HG03095 (cell line): ENCODE data around the gene UCP2.
A peak's percentile ranks its signal among the peaks of the same experiment; 100 is the strongest.

ENCODE experiments used
- ATAC-seq: cut with Tn5 transposase; IDR thresholded peaks from one replicate; pipeline ENCODE4 v1.9.1; 2021; ENCODE audit warnings: moderate library complexity; ENCODE audit not compliant: unreplicated experiment

UCP2 gene, protein sequence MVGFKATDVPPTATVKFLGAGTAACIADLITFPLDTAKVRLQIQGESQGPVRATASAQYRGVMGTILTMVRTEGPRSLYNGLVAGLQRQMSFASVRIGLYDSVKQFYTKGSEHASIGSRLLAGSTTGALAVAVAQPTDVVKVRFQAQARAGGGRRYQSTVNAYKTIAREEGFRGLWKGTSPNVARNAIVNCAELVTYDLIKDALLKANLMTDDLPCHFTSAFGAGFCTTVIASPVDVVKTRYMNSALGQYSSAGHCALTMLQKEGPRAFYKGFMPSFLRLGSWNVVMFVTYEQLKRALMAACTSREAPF

DNA sequence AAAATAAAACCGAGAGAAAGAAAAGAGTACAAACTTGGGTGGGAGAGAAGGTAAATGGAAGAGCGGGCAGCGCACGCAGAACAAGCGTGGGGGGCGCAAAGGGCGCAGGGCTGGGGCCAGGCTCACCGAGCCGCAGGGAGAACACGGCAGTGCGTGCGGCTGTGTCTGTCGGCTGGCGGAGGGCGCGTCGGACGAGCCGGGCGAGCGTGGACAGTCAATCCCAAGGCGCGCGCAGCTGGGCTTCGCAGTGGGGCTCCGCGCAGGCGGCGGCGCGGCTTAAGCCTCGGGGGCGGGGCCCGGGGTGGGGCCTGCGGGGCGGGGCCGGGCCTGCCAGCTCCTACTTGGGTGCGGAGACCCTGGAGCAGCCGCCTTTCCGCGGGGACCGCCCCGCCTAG lies at the start of gene UCP2:
Gene UCP2 (minus strand): TSS at position 249 of the 395 bp plus-strand sequence. CDS start 4,465 bp downstream, outside the sequence.
- peak; percentile 45 for ATAC-seq

DNA sequence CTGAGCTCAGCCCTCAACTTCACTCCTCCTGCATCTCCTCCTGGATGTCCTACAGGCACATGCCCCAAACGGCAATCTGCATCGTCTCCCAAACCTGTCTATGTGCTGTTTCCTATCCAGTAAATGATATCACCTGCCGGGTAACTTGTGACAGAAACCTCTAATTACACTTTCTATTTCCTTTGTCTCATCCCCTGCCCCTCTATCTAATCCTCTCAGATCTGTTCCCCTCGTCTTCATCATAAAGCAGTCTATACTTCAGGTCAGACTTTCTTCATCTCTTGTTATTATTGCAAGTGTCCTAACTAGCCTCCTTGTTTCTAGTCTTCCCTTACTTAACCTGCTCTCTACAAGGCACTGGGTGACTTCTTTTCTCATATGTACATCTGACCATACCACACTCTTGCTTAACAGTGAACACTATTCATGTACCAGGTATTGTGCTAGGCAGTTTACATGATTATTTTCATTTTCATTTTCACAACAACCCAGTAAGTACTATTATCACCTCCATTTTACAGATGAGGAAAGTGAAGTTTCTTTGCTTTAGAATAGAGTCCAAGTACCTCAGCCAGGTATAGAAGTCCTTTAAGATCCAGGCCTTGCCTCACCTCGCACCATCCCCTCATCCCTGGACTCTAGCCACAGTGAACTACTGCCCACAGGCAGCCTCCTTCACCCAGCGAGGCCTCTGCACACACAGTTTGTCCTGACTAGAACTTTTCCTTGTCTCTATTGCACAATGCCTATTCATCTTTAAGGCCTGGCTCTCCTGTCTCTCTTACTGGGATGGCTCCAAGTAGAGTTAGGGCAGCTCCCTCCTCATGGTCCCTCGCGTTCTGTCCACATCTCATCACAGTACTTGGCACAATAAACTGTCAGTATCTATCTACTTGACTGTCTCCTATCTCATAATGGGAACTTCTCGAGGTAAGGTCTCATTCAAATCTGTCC lies 48.4 kb upstream of the UCP2 start:
- no peak for ATAC-seq

DNA sequence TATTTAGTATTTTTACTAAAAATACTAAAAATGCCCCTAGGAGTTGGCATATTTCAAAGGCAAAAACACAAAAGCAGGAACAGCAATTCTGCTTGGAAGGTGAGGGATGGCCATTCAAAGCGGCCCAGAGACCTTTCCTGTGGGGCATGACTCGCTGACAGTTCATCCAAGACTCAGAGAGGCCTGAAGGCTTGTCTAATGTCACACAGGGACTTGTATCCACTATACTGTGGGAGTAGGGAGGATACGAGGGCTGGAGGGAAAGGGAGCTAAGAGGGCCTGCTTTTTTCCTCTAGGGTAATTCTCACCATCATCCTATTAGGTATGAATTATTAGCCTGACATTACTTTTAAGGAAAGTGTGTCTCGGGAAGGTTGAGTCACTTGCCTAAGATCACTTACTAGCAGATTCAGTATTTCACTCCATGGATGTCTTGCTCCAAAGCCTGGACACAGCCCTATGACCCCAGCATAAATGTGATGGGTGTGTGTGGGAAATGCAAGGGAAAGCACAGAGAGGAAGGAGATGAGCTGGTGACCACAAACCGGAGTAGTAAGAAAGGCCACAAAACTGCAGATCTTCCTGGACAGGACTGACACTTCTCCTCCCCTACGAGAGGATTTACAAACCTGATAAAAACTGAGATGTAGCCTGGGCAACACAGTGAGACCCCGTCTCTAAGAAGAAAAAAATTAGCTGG lies 43.0 kb upstream of the UCP2 start:
- ATAC-seq = no peak

DNA sequence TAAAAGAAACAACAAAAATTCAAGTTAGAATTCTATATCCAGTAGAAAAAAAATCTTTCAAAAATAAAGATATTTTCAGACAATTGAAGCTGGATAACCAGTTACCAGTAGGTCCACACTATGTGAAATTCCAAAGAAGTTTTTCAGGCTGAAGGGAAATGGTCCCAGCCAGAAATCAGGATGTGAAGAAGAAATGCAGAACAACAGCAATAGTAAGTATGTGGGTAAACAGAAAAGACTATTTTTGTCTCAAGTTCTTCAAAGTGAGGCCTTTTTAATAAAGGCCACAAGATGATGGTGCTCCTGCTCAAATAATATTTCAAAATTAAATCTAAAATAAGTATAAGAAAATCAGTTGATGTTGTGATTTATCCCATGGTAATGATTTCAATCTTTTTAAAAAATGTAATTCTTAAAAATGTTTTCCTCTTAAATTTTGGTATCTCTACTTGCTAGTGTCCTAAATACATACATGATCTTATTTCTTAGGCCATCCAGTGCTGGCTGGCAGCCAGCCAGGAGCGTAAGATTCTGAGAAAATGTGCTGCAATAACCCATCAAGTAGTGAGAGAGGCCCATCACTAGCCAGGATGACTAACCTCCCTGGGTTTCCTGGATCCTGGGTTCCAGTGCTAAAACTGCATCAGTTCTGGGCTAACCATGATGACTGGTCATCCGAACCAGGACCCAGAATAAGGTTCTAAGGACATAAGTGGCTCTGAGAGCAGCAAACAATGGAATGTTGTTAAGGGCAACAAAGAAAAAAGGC lies 41.8 kb upstream of the UCP2 start:
- no peak for ATAC-seq

DNA sequence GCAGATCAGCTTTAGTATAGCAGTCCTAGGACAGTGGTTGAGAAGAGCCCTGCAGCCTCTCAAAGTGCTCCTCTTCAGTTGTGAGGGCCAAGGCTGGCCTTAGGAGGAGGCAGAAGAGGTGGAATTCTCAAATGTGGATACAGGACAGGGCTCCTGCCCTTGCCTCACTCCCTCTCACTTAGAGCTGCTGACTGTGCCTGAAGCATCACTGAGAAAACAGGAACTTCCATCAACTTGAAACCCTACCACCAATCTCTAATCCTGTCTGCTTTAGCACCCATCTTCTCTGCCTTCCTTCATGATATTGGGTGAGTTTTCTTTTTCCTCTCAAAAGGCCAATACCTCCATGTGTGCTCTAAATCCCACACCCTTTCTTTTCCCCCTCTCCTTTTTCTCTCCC lies 40.6 kb upstream of the UCP2 start:
- no peak for ATAC-seq

DNA sequence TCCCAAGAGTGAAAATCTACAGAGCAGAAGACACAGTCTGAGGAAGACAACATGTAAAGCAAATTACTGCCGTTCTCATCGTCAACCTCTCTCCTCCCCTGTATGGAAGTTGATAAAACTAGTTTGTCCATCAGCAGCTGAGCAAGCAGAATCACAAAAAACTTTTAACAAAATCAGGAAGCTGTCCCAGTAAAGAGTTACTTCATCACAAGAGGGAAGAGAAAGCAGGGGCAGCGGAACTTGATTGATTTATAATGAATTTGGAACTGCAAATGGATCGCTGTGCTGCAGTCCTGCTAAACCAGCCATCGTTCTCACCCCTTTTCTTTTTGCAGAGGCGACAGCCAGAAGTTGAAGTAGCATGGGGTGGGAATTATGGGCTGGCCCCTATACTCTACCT lies 39.9 kb upstream of the UCP2 start:
- no peak for ATAC-seq

DNA sequence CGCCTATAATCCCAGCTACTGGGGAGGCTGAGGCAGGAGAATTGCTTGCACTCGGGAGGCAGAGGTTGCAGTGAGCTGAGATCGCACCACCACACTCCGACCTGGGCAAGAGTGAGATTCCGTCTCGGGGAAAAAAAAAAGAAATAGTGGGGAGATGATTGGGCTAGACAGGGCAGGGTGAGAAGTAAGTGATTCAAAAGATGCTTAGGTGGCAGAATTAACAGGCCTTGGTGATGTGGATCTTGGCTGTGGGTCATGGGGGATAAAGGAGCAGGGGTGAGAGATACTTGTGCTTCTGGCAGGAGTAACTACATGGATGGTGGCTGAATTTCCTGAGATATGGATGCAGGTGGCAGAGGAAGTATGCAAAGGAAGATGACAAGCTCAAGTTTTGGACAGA lies 39.4 kb upstream of the UCP2 start:
- ATAC-seq = no peak

DNA sequence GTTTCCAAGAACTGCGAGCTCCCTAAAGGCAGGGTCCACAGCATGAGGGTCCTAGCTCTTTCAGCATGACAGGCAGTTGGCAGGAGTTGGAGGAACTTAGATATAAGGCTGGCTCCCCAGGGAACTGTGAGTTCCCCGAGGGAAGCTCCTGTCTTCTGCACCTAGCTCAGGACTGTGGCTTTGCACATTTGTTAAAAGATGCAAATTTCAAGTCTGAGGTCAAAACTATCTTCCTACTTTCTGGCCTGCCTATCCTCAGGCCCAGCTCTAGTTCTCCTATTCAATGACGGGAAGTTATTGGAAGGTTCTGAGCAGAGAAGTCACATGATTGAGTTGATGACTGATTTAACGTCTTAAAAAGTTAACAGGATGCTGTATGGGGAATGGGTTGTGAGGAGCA lies 37.9 kb upstream of the UCP2 start:
- peak; percentile 70 for ATAC-seq

DNA sequence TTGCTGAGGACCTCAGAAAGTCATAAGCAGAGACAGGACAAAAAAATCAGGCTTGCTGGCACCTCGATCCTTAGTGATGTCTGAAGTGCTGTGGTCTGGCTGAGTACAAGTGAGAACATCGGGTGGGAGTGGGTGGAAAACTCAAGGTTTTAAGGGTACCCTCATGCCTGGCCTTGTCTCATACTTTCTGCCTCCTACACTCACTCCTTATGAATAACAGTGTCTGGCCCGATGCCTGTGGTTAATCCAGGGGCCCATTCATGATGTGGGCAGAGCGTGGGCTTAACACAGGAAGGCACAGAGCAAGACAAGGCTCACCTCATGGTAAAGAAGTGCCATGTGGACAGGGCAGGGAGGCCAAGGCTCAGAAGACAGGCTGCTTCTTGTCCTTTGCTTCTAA lies 37.2 kb upstream of the UCP2 start:
- ATAC-seq = no peak

DNA sequence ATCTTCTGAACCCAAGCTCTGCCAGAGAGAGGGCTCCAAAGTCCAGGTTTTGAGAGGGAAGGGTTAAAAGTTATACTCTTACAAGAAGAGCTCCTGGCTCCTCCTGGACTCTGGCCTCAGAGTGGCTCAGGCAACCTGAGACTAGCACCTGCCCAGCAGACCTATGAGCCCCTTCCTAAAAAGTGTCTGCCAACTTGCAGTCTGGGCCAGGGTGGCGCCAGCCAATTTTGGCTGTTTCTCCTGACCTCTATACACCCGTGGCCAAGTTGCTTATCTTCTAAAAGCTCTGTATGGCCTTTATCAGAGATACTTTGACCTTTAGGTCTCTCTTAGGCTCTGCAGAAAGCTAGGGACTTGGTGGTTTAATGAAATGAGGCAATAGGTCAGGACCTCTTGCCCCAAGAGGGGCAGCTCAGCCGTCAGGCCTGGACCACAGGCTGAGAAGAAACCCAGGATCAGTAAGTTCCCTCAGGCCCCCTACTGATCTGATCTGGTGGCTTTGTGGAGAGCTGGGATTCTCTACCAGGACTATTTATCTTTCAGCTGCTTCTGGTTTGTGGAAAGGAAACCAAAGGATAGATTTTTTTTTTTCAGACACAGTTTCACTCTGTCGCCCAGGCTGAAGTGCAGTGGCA lies 36.6 kb upstream of the UCP2 start:
- ATAC-seq = no peak

DNA sequence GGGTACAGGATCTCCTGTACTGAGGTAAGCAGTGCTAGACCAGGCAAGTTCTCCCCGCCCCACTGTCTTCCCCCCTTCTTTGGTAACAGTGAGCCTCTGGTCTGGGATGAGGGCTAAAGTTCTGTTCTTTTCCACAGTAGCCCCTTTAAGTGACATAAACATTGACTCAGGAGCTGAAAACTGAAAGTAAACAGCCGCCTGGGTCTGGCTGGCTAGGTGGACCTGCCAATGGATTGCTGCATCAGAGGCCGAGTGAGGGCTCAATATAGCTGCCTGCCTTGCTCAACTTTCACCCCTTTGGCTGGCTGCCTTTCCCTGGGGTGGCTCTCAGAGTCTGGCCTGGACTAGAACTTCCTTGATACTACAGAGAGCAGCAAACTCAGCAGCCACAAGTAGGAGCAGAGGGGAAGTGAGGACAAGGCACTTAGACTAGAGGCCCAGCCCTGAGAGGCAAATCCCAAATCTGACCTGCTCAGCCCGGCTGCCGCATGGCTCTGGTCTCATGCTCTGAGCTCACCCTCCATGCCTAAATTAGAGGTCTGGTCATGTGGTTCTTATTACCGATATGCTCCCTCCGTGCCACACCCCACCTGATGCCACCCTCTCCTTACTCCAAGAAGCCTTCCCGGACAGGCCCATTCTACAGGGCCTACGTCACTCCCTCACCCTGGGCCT lies 35.8 kb upstream of the UCP2 start:
- ATAC-seq = no peak

DNA sequence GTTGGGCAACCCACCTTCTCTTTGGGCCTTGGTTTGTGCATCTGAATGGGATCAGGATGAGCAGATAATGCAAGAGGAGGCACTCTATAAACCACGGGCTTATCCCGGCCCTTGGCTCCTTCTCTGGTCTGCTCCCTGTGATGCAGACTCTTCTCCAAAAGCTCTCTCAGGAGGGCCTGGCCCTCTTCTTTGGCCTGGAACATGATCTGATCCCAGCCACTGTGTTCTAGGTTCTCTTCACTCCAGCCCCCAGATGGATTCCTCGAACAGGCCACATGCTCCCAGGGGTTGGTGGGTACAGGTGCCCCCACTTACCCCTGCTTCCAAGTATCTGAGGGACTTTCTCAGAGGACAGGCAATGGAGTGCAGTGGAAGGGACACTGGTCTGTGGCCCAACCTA lies 35.0 kb upstream of the UCP2 start:
- no peak for ATAC-seq

DNA sequence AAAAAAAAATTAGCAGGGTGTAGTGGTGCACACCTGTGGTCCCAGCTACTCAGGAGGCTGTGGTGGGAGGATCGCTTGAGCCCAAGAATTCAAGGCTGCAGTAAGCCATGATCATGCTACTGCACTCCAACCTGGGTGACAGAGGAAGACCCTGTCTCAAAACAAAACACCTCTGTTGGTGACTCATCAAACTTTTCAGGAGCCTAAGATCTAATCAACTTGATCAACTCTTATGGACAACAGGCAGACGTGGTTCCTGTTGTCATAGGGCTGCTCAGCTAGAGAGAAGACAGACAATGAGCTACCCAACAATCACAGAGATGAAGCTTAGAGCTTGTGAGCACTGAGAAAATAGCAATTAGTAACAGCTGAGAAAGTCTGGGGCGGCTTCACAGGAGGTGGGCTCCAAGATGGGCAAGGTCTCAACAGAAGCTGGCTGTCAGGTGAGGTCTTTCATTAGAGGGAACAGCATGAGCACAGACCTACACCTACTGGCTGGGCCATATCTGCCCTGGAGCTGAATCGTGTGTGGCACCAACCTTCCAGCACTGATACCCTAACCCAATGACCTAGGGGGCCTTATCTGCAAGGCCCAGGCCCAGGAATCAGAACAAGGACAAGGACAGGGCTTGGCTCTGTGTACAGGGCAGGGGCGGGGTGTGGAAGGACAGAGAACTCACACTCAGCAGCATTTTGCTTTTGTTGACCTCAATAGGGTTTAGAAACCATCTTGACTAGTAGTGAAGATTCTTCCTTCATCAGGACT lies 33.5 kb upstream of the UCP2 start:
- ATAC-seq = no peak

DNA sequence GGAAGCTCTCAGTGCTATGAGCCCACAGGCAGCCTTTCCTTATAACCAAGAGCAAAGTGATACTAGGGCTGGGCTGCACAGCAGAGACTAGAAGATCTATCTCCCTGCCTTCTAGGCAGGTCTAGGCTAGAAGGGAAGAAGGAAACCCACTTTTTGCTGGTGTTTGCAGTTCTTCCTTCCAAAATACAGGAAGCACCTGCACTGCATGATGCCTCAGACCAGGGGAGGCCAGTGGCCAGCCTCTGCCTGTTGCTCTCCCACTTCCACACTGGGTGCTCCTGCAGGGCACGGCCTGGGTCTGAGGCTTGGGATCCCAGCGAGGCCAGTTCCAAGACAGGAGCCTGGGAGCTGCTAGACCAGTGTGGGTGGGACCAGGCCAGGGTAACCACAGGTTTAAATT lies 32.2 kb upstream of the UCP2 start:
- ATAC-seq = no peak

DNA sequence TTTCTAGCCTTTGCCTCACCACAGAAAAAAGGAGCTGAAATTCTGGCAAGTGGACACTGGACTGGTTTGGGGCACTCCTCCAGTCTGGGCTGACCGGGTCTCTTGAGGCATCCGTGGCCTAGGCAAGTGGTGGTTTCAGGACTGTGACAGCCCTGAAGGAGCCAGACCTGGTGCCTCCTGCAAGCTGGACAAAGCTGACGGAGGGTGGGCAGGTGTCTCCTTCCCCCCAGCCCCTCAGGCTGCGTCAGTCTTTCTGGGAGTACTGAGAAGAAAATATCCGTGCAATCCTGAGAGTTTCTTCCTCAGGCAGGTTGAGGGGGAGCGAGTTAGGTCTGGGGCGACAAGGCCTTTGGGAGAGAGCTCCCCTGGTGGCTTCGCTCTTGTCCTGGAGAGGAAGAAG lies 30.5 kb upstream of the UCP2 start:
- no peak for ATAC-seq

DNA sequence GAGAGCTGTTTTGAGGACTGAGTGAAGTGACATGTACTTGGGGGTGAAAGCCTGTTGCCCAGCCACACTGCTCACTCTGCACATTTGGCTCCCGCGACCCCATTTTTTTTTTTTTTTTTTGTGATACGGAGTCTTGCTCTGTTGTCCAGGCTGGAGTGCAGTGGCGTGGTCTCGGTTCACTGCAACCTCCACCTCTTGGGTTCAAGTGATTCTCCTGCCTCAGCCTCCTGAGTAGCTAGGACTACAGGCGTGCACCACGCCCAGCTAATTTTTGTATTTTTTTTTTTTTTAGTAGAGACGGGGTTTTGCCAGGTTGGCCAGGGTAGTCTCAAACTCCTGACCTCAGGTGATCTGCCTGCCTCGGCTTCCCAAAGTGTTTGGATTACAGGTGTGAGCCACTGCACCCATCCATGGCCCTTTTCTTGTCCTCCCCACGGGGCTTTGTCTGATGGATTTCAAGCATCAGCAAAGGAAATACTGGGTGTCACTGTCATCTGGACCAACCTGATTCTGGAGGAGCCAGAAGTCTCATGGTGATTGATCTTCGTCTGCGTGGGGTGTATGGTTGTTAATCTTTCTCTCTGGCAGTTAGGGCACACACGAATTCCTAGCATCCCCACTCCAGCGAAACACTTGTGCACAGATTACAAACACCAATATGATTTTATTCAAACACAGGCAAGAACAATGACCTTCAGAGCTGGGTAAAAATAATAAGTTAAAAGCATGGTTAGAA lies 29.6 kb upstream of the UCP2 start:
- ATAC-seq = no peak

DNA sequence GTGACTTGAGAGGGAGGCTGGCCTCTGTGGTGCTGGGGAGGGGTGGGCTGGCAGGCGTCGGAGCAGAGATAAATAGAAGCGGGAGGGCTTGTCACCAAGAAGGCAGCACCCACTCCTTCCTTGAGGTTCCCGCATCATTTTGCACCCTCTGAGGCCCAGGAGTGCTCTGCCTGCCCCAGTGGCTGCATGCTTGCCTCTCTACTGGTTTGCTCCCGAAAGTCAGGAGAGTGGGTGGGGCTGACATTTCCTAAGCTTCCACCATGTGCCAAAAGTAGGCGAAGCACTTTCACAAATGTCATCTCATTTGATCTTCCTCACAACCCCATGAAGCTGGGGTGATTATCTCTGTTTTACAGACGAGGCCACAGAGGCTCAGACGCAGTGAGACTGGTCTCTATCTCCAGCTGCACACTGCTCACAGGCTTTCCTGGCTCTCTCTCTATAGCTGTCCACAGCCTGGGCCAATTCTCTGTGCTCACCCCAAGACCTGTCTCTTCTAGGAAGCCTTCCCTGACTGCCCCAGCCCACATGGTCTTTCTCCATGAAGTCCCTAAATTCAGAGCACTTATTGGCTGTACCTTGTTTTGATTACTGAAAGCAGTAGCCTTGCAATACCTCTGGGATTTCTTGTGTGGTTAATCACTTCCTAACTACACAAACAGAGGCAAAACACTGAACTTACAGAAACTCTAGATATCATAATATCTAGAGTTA lies 28.9 kb upstream of the UCP2 start:
- ATAC-seq = peak; percentile 74
